Embryonic facial prominence (tissue), 1 donor: ENCODE measurements around the gene HS3ST5.
"Not testable (repeated sequence)": the region's sequence is repeated elsewhere in the genome, so short reads cannot be mapped to it uniquely, and the experiment has no call there.

Source experiments
- DNase-seq: peaks from one replicate; pipeline ENCODE4 v3.0.0-alpha.2; 2016; ENCODE audit errors: extremely low spot score

The HS3ST5 gene

GRCh38 chr6:114276783-114277182 lies 66.0 kb downstream of the HS3ST5 start:
- no peak for DNase-seq

- DNase-seq, result no peak
Observed at GRCh38 chr6:114274836-114275235, 68.0 kb downstream of the HS3ST5 start.

- no peak for DNase-seq
Observed at GRCh38 chr6:114272582-114272981, 70.2 kb downstream of the HS3ST5 start.

- DNase-seq, result no peak
Observed at GRCh38 chr6:114271405-114271804, 71.4 kb downstream of the HS3ST5 start.

- DNase-seq, result no peak
Observed at GRCh38 chr6:114267897-114268296, 74.9 kb downstream of the HS3ST5 start.

GRCh38 chr6:114260810-114261209 lies 82.0 kb downstream of the HS3ST5 start:
- no peak for DNase-seq

GRCh38 chr6:114258376-114258775 lies 84.4 kb downstream of the HS3ST5 start:
- DNase-seq, result no peak

- DNase-seq, result no peak
Observed at GRCh38 chr6:114253431-114253830, 89.4 kb downstream of the HS3ST5 start.

- DNase-seq, result no peak
Observed at GRCh38 chr6:114249522-114249921, 93.3 kb downstream of the HS3ST5 start.

- DNase-seq, result no peak
Observed at GRCh38 chr6:114247101-114247500, 95.7 kb downstream of the HS3ST5 start.

GRCh38 chr6:114240796-114241195 lies 102.0 kb downstream of the HS3ST5 start:
- DNase-seq, result no peak

- no peak for DNase-seq
Observed at GRCh38 chr6:114228675-114229074, 114.1 kb downstream of the HS3ST5 start.

GRCh38 chr6:114227944-114228468 lies 114.8 kb downstream of the HS3ST5 start:
- no peak for DNase-seq

- no peak for DNase-seq
Observed at GRCh38 chr6:114220241-114220640, 122.6 kb downstream of the HS3ST5 start.

GRCh38 chr6:114218437-114219340 lies 124.1 kb downstream of the HS3ST5 start:
- DNase-seq, result no peak

- not testable (repeated sequence) for DNase-seq
Observed at GRCh38 chr6:114217996-114218395, 124.8 kb downstream of the HS3ST5 start.

- no peak for DNase-seq
Observed at GRCh38 chr6:114216789-114217467, 125.9 kb downstream of the HS3ST5 start.

- no peak for DNase-seq
Observed at GRCh38 chr6:114210467-114210866, 132.4 kb downstream of the HS3ST5 start.

- no peak for DNase-seq
Observed at GRCh38 chr6:114203460-114203859, 139.4 kb downstream of the HS3ST5 start.

GRCh38 chr6:114202389-114202788 lies 140.4 kb downstream of the HS3ST5 start:
- no peak for DNase-seq

- no peak for DNase-seq
Observed at GRCh38 chr6:114200891-114201290, 141.9 kb downstream of the HS3ST5 start.

- DNase-seq, result no peak
Observed at GRCh38 chr6:114195631-114196403, 147.0 kb downstream of the HS3ST5 start.
